H1 (cell line): ENCODE measurements around the gene MOK. TPM values are rescaled to one million over a fixed set of nuclear protein-coding genes. Genes with fewer than 3 reads are reported as not detected.

Experiments used
- CTCF ChIA-PET: fragments of 300-600 bp; sonication (Branson Sonifier 250); formaldehyde crosslinking; loops from one replicate; lab custom pipeline; 2021; ENCODE audit not compliant: partially characterized antibody; lab: Charles Lee
- POLR2A ChIA-PET: fragments of 300-600 bp; sonication (Branson Sonifier 250); formaldehyde crosslinking; loops from one replicate; lab custom pipeline; 2021; ENCODE audit warnings: inconsistent platforms; ENCODE audit not compliant: partially characterized antibody; lab: Charles Lee
- DNase-seq, 2 experiments: peaks; one replicate each; pipeline versions ENCODE4 v3.0.0 to v3.0.0-alpha.2; 2010 to 2022; ENCODE audit warnings: low spot score in 2 of 2, low read depth in 1 of 2, mixed read lengths in 1 of 2
- FAIRE-seq: peaks from 2 replicates; lab custom pipeline; 2011; peaks lifted over from hg19 to GRCh38; lab: Jason Lieb, UNC
- H2AFZ ChIP-seq: 2 replicates; pipeline ENCODE4 v1.8.1; 2012; ENCODE audit warnings: low read length, inconsistent platforms
- H2AK5ac ChIP-seq: 2 replicates; pipeline ENCODE4 v1.6.1; 2013; ENCODE audit warnings: low read depth, low read length
- H2BK120ac ChIP-seq: replicated peaks from 2 replicates; pipeline ENCODE3; 2013; ENCODE audit warnings: low read depth, low read length, inconsistent platforms
- H2BK12ac ChIP-seq: 2 replicates; pipeline ENCODE4 v1.6.1; 2013; ENCODE audit warnings: low read depth, low read length
- H2BK15ac ChIP-seq: 2 replicates; pipeline ENCODE4 v1.6.1; 2013; ENCODE audit warnings: low read length
- H2BK20ac ChIP-seq: 2 replicates; pipeline ENCODE4 v1.6.1; 2013; ENCODE audit warnings: low read length
- H2BK5ac ChIP-seq: 2 replicates; pipeline ENCODE4 v1.6.1; 2013; ENCODE audit warnings: low read depth, low read length
- H3K14ac ChIP-seq: 2 replicates; pipeline ENCODE4 v1.6.1; 2013; ENCODE audit warnings: inconsistent platforms; ENCODE audit not compliant: insufficient read length
- H3K18ac ChIP-seq: 2 replicates; pipeline ENCODE4 v1.6.1; 2013; ENCODE audit warnings: low read length; ENCODE audit errors: extremely low read depth
- H3K23ac ChIP-seq: 2 replicates; pipeline ENCODE4 v1.6.1; 2013; ENCODE audit warnings: inconsistent platforms; ENCODE audit not compliant: insufficient read length
- H3K23me2 ChIP-seq: 2 replicates; pipeline ENCODE4 v1.6.1; 2013; ENCODE audit warnings: low read depth, low read length
- H3K27ac ChIP-seq: 2 replicates; pipeline ENCODE4 v1.6.1; 2011; ENCODE audit warnings: low read depth, low read length, inconsistent platforms
- H3K27me3 ChIP-seq, 4 experiments: replicated peaks in 1 of 4; 1 replicate in 1 of 4; 2 replicates in 3 of 4; pipeline versions ENCODE4 v1.6.1 to v1.8.1; 2011 to 2013; ENCODE audit warnings: low read length in 3 of 4, mild to moderate bottlenecking in 3 of 4, inconsistent platforms in 2 of 4, mixed read lengths in 2 of 4, moderate library complexity in 1 of 4; ENCODE audit not compliant: control insufficient read depth in 3 of 4, insufficient read depth in 3 of 4; ENCODE audit errors: extremely low read depth in 1 of 4
- H3K36me3 ChIP-seq, 4 experiments: 2 replicates each; pipeline versions ENCODE4 v1.6.1 to v1.8.1; 2011 to 2013; ENCODE audit warnings: mild to moderate bottlenecking in 4 of 4, low read length in 3 of 4, moderate library complexity in 2 of 4, control low read depth in 1 of 4, inconsistent platforms in 1 of 4; ENCODE audit not compliant: insufficient read depth in 4 of 4, control insufficient read depth in 2 of 4
- H3K4ac ChIP-seq: replicated peaks from 2 replicates; pipeline ENCODE3; 2013; ENCODE audit warnings: low read length, low read depth, mixed read lengths, inconsistent platforms; ENCODE audit not compliant: insufficient read length
- H3K4me1 ChIP-seq, 4 experiments: replicated peaks in 1 of 4; 1 replicate in 1 of 4; 2 replicates in 3 of 4; pipeline versions ENCODE4 v1.6.1 to v1.8.1; 2011 to 2013; ENCODE audit warnings: low read length in 3 of 4, inconsistent platforms in 2 of 4, mixed read lengths in 1 of 4; ENCODE audit not compliant: insufficient read depth in 4 of 4, control insufficient read depth in 3 of 4
- H3K4me2 ChIP-seq, 2 experiments: 2 replicates each; pipeline versions ENCODE4 v1.6.1 to v1.8.1; 2011 to 2013; ENCODE audit warnings: low read depth in 2 of 2, low read length in 2 of 2, control low read depth in 1 of 2, inconsistent platforms in 1 of 2, mild to moderate bottlenecking in 1 of 2; ENCODE audit not compliant: insufficient read depth in 1 of 2
- H3K4me3 ChIP-seq, 4 experiments: fragments of 200-600, 300-600 bp in 1 of 4; sonication (generic), shearing (Covaris generic), sonication (Bioruptor Twin) in 1 of 4; 2 replicates each; pipeline versions ENCODE4 v1.5.1 to v1.8.1; 2011 to 2016; ENCODE audit warnings: low read length in 4 of 4, low read depth in 3 of 4, control low read depth in 2 of 4, inconsistent platforms in 2 of 4, mild to moderate bottlenecking in 2 of 4, mixed read lengths in 1 of 4, moderate library complexity in 1 of 4; ENCODE audit not compliant: insufficient read depth in 2 of 4; ENCODE audit errors: extremely low read depth in 1 of 4
- H3K56ac ChIP-seq: replicated peaks from 2 replicates; pipeline ENCODE3; 2013; ENCODE audit warnings: low read depth, mild to moderate bottlenecking, mixed read lengths, low read length, inconsistent platforms; ENCODE audit not compliant: insufficient read length
- H3K79me1 ChIP-seq: 2 replicates; pipeline ENCODE4 v1.6.1; 2013; ENCODE audit warnings: low read depth, low read length, control low read depth
- H3K79me2 ChIP-seq, 2 experiments: 2 replicates each; pipeline versions ENCODE4 v1.6.1 to v1.8.1; 2012 to 2013; ENCODE audit warnings: low read length in 2 of 2, mild to moderate bottlenecking in 2 of 2, inconsistent platforms in 1 of 2; ENCODE audit not compliant: insufficient read depth in 2 of 2, control insufficient read depth in 1 of 2
- H3K9ac ChIP-seq, 4 experiments: replicated peaks in 1 of 4; 1 replicate in 1 of 4; 2 replicates in 3 of 4; pipeline versions ENCODE4 v1.6.1 to v1.8.1; 2011 to 2013; ENCODE audit warnings: low read depth in 3 of 4, low read length in 3 of 4, control low read depth in 2 of 4, mild to moderate bottlenecking in 2 of 4, moderate library complexity in 2 of 4, inconsistent platforms in 1 of 4; ENCODE audit errors: extremely low read depth in 1 of 4
- H3K9me3 ChIP-seq, 2 experiments: 2 replicates each; pipeline versions ENCODE4 v1.6.1 to v1.8.1; 2012 to 2013; ENCODE audit warnings: mild to moderate bottlenecking in 2 of 2, moderate library complexity in 2 of 2, control low read depth in 1 of 2, inconsistent platforms in 1 of 2, low read depth in 1 of 2, low read length in 1 of 2, mixed read lengths in 1 of 2; ENCODE audit not compliant: insufficient read depth in 2 of 2
- H4K20me1 ChIP-seq, 2 experiments: replicated peaks in 1 of 2; 2 replicates each; pipeline versions ENCODE3 to v1.8.1; 2011 to 2013; ENCODE audit warnings: inconsistent platforms in 2 of 2, low read length in 2 of 2, mild to moderate bottlenecking in 1 of 2; ENCODE audit not compliant: insufficient read depth in 2 of 2, control insufficient read depth in 1 of 2
- H4K5ac ChIP-seq: 2 replicates; pipeline ENCODE4 v1.6.1; 2013; ENCODE audit warnings: low read length, low read depth, mixed read lengths, inconsistent platforms; ENCODE audit not compliant: insufficient read length
- H4K8ac ChIP-seq: 2 replicates; pipeline ENCODE4 v1.8.0; 2013; ENCODE audit warnings: mild to moderate bottlenecking, moderate library complexity, low read length, inconsistent platforms; ENCODE audit not compliant: insufficient read depth; ENCODE audit errors: extremely low read depth
- H4K91ac ChIP-seq: replicated peaks from 2 replicates; pipeline ENCODE3; 2013; ENCODE audit warnings: low read length, mixed read lengths, inconsistent platforms; ENCODE audit not compliant: insufficient read length
- BRCA1 ChIP-seq: IDR thresholded peaks from 2 replicates; pipeline ENCODE4 v1.6.1; 2012; ENCODE audit warnings: low read depth, low read length, improper control_type of control experiment
- JUND ChIP-seq: IDR thresholded peaks from 2 replicates; pipeline ENCODE4 v1.6.1; 2011; ENCODE audit warnings: mild to moderate bottlenecking, improper control_type of control experiment, low read length
- KDM4A ChIP-seq: IDR thresholded peaks from one replicate; pipeline ENCODE4 v1.7.1; 2012; ENCODE audit warnings: low read depth, mild to moderate bottlenecking, moderate library complexity, low read length, inconsistent platforms; ENCODE audit not compliant: severe bottlenecking
- WGBS, 2 experiments: shearing (Covaris generic) in 1 of 2; methylation state at CpG; one replicate each; pipeline versions ENCODE4 v1.1.6 to v1.1.7; 2013 to 2015; ENCODE audit warnings: low lambda C conversion rate in 2 of 2, mixed read lengths in 2 of 2, inconsistent platforms in 1 of 2, low coverage in 1 of 2, missing lambda C conversion rate in 1 of 2; ENCODE audit not compliant: insufficient replicate concordance in 2 of 2, insufficient coverage in 1 of 2, insufficient read length in 1 of 2; ENCODE audit errors: extremely low coverage in 1 of 2, missing lambda C conversion rate in 1 of 2; 5-methylcytosine and 5-hydroxymethylcytosine counted together
- polyA plus RNA-seq, 7 experiments: library from polyadenylated mRNA; depleted of rRNA in 3 of 7; stranded (reverse) in 5 of 7; unstranded in 2 of 7; fragments of >200 nt in 5 of 7; fragments of 200-250 nt in 2 of 7; gene quantifications; 1 replicate in 5 of 7; 2 replicates in 1 of 7; 4 replicates in 1 of 7; pipeline versions ENCODE4 v1.2.1 to v1.2.3, GENCODE V29; 2011 to 2013; ENCODE audit warnings: missing spikeins in 2 of 7, mixed read lengths in 2 of 7
- total RNA-seq: library from RNA; stranded (reverse); fragmentation: NEBNext Ultra II Directional; extraction: Animal tissue kit (Norgen Biotek cat#: 25700); gene quantifications from 2 replicates; pipeline ENCODE4 v1.2.1, GENCODE V29; 2021

MOK gene
- total and polyA plus RNA-seq, 2 of the 8 experiments (the other 6 are each of a cell fraction or from before 2014, with no cell fraction given): 2.1 to 2.5 TPM

DNA sequence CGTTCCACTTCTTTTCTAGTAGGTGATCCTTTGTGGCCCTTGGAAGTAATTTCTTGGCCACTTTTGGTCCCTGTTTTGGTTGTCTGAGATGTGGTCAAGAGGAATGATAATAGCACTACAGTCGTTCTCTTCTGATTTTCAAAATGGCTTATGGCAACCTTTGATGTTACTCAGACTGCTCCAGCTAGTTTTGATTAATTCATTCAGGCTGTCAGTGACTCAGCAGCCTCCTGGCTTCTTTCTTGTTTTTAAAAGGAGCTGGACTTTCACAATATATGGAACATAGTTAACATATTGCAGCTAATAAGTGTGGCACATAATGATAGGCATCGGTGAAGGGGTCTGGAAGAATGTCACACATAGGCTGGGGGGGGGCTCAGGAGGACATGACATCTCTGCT is 117.9 kb downstream of the MOK start:
- no peak for DNase-seq
- no peak overlapping the region for H3K27ac ChIP-seq
- TF ChIP-seq BRCA1 (no peak), KDM4A (no peak), JUND (no peak)

More for the DNA sequence above, 117.9 kb downstream of the MOK start:
- Histone ChIP-seq H2AK5ac (no peak overlapping the region), H3K14ac (no peak overlapping the region), H3K36me3 (no peaks in the 10 kb centered on the region), H2AFZ (no peak overlapping the region), H3K27me3 (no peaks in the 10 kb centered on the region), H3K4me2 (no peak overlapping the region), H3K23me2 (no peaks in the 10 kb centered on the region), H3K79me1 (peaks cover 14% of the 10 kb centered on the region), H3K4me1 (peaks cover 0 to 3% (median 2%) of the 10 kb centered on the region in 4 experiments; a peak in 3 of 7 replicates), H2BK5ac (no peak overlapping the region), H4K8ac (no peak overlapping the region), H2BK12ac (no peak overlapping the region), H3K23ac (no peak overlapping the region), H2BK15ac (no peak overlapping the region), H3K79me2 (peaks cover 0 to 82% of the 10 kb centered on the region in 2 experiments; a peak in 2 of 4 replicates), H3K4me3 (no peak overlapping the region), H2BK120ac (no peak overlapping the region), H3K9ac (no peak overlapping the region), H3K9me3 (no peaks in the 10 kb centered on the region), H3K18ac (no peak overlapping the region), H3K4ac (no peak overlapping the region), H3K56ac (no peak overlapping the region), H2BK20ac (no peak overlapping the region), H4K91ac (no peak overlapping the region), H4K5ac (no peak overlapping the region), H4K20me1 (peaks cover 0 to 5% of the 10 kb centered on the region in 2 experiments)
- ChIA-PET POLR2A (interaction anchor here (1.2 kb wide), 1 partner anchor 13 kb away, joined by 4 read pairs; no protein-coding TSS in a partner anchor), CTCF (interaction anchor here (0.7 to 1.7 kb wide), 4 partner anchors 16 to 91 kb away, joined by 3 to 7 read pairs (median 4); no protein-coding TSS in a partner anchor)
- no peak for FAIRE-seq
- WGBS, 2 experiments: 92% methylated on average over 3 of the region's 3 CpGs; no CpG with 5 or more reads in 1 of the 2 experiments
